ENCODE results near the gene ZNF592. TPM values are rescaled to one million over a fixed set of nuclear protein-coding genes. Genes with fewer than 3 reads are reported as not detected.
"Not testable (repeated sequence)": the region's sequence is repeated elsewhere in the genome, so short reads cannot be mapped to it uniquely, and the experiment has no call there.

Gene ZNF592
- total and polyA plus RNA-seq, 3 donors from 2014 or later, result 36.7 to 40.8 (median 39.6) TPM

DNA sequence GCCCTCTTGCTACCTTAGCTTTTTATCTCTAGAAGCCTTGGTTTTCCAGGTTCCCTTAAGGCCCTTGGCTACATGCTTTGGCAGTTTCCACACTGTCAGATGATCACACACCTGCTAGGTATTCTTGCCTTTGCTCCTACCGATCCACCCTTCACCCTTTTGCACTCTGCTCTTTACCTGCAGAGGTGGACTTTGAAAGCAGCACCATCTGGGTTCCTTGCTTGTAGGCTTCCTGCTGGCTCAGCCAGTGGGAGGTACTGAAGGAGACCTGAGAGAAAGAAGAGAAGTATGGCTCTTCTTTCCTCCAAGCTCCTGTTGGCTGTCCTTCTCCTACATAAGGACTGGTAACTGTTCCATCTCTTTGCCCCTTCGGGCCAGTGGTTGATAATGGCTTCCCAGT lies 7.3 kb upstream of the ZNF592 start:
- Histone ChIP-seq H3K27me3 (no peaks in the 10 kb centered on the region), H3K4me3 (no peak overlapping the region), H3K4me1 (no peaks in the 10 kb centered on the region), H3K36me3 (ENCODE audit: low read depth, missing control alignments) (no peaks in the 10 kb centered on the region), H3K27ac (no peak overlapping the region), H3K9me3 (no peaks in the 10 kb centered on the region)
- WGBS, 2 donors, result 75 to 78% methylated on average over 2 of the region's 2 CpGs
- intact Hi-C loops (cut with DNase I; ENCODE audit: low total_unique reads), result no loop called here
- DNase-seq, result no peak
- TF ChIP-seq, protein P1, sequence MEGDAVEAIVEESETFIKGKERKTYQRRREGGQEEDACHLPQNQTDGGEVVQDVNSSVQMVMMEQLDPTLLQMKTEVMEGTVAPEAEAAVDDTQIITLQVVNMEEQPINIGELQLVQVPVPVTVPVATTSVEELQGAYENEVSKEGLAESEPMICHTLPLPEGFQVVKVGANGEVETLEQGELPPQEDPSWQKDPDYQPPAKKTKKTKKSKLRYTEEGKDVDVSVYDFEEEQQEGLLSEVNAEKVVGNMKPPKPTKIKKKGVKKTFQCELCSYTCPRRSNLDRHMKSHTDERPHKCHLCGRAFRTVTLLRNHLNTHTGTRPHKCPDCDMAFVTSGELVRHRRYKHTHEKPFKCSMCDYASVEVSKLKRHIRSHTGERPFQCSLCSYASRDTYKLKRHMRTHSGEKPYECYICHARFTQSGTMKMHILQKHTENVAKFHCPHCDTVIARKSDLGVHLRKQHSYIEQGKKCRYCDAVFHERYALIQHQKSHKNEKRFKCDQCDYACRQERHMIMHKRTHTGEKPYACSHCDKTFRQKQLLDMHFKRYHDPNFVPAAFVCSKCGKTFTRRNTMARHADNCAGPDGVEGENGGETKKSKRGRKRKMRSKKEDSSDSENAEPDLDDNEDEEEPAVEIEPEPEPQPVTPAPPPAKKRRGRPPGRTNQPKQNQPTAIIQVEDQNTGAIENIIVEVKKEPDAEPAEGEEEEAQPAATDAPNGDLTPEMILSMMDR (IDR thresholded peaks at IDR 0.05), result no peak
- no peak for TF ChIP-seq POLR2A (IDR thresholded peaks at IDR 0.05)

DNA sequence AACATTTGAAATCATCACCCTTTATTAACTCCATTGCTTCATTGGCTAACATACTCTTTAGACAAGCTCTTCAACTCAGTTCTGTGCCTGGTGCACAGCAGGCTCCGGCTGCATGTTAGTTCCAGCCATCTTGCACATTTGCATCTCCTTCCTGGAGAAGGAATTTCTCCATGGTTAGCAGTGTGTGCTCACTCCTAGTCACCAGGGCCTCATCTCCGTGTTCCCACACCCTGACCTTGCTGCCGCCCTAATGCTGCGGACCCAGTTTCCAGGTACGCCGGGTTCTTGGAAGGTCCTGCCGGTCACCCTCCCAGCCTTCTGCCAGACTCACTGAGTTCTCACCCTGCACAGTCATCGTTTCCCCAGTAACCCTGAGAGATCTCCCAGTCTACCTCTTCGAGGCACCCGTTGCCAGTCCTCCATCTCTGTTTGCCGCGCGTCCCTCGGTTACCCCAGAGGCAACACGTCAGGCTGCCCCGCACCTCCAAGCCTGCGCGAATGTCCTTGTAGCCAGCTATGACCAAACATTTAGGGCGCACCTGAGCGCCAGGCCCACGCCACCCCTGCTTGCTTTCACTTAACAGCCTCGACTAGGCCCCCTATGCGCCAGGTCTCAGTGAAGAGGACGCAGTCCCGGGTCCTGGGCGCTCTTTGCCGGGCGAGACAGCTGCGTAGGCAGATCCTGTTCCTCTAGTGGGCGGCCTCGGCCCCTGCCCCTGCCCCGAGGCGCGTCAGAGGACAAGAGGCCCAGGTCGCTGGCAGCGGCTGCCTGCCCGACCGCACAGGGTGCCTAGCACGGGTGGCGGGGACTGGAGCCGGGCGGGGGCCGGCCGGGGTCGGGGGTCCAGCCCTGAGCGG lies 747 bp upstream of the ZNF592 start:
- Histone ChIP-seq H3K27me3 (no peaks in the 10 kb centered on the region), H3K9me3 (no peaks in the 10 kb centered on the region), H3K36me3 (ENCODE audit: low read depth, missing control alignments) (no peaks in the 10 kb centered on the region), H3K4me1 (peaks cover 16% of the 10 kb centered on the region), H3K27ac (peak overlapping the region; percentile 95 to 99), H3K4me3 (peak overlapping the region; percentile 66 to 84)
- 0 to 2% methylated on average over 21 to 35 of the region's 46 CpGs for WGBS, 2 donors
- no peak for TF ChIP-seq POLR2A (IDR thresholded peaks at IDR 0.05)
- TF ChIP-seq, protein P1 (IDR thresholded peaks at IDR 0.05), result no peak
- DNase-seq, result peak; percentile 69
- intact Hi-C loops (cut with DNase I; ENCODE audit: low total_unique reads), result no loop called here

DNA sequence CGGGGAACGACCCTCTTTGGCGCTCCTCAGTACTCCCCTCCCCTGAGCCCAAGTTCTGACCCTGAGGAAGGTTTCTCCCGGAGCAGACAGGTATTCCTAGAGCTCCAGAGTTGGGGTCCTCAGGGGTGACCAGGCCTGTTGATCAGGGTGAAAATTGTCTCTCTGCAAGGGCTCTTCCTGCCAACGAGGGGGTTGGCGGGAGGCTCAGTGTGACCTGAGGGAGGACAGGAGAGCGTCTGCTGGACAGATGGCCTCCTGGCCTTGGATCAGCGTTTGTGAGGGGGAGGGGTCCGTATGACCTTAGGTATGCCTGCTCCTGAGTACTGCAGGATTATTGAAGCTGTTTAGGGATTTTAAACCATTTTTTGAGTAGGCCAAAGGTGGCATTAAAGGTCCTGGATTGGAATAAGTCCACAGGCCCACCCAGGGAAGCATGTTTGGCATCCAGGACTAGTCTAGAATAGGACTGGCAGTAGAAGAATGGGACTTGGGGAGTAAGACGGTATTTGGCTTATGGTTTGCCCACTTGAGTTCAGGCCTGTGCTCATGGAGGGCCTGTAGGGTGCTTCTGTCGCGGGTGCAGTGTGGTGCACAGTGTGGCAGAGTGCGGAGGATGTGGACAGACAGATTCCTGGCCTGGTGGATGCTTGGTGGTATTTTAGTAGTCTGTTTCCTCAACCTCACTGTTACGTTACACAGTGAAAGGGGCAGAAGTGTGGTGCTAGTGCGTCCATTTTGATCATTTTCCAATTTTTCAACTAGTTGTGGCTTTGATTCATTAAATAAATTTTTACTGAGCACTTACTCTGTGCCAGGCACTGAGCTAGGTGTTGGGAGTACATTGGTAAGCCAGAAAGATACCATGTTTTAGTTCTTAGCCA lies 959 bp downstream of the ZNF592 start:
- TF ChIP-seq, protein P1 (IDR thresholded peaks at IDR 0.05), result peak in 1 of 3 experiments; percentile 18
- no peak for TF ChIP-seq POLR2A (IDR thresholded peaks at IDR 0.05)
- Histone ChIP-seq H3K4me3 (peak overlapping the region; percentile 75 to 84), H3K4me1 (peaks cover 16% of the 10 kb centered on the region), H3K36me3 (ENCODE audit: low read depth, missing control alignments) (no peaks in the 10 kb centered on the region), H3K27ac (peak overlapping the region; percentile 67 to 99), H3K9me3 (no peaks in the 10 kb centered on the region), H3K27me3 (no peaks in the 10 kb centered on the region)
- intact Hi-C loops (cut with DNase I; ENCODE audit: low total_unique reads), result no loop called here
- DNase-seq, result peak; percentile 67
- 7 to 12% methylated on average over 11 to 15 of the region's 15 CpGs for WGBS, 2 donors

DNA sequence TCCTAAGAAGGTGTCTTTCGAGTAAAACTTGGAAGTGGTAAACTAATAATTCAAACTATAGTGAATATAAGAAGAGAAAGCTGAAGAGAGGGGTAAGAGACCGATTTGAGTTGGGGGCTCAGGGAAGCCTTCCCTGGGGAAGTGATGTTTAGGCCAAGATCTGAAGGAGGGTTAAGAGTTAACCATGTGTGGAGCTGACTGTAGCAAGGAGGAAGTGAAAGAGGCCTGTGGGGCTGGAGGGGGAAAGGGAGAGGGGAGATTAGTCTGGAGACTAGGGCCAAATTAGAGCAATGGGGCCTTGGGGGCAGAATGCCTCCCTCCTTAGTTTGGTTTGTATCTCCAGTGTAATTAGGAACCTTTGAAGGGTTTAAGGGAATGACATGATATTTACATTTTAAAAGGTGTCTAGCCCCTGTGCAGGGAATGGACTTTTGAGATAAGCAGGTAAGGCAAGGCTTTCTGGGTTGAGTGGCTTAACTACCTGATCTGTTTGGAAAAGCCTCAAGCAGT lies 2.2 kb downstream of the ZNF592 start:
- intact Hi-C loops (cut with DNase I; ENCODE audit: low total_unique reads), result no loop called here
- TF ChIP-seq, protein P1 (IDR thresholded peaks at IDR 0.05), result no peak
- no peak for TF ChIP-seq POLR2A (IDR thresholded peaks at IDR 0.05)
- H3K4me1 ChIP-seq, result peaks cover 16% of the 10 kb centered on the region
- DNase-seq, result no peak
- H3K36me3 ChIP-seq (ENCODE audit: low read depth, missing control alignments), result no peaks in the 10 kb centered on the region
- no peak overlapping the region for H3K27ac ChIP-seq
- no peaks in the 10 kb centered on the region for H3K9me3 ChIP-seq
- H3K4me3 ChIP-seq, result no peak overlapping the region
- 29 to 35% methylated on average over 2 of the region's 2 CpGs for WGBS, 2 donors
- H3K27me3 ChIP-seq, result no peaks in the 10 kb centered on the region

DNA sequence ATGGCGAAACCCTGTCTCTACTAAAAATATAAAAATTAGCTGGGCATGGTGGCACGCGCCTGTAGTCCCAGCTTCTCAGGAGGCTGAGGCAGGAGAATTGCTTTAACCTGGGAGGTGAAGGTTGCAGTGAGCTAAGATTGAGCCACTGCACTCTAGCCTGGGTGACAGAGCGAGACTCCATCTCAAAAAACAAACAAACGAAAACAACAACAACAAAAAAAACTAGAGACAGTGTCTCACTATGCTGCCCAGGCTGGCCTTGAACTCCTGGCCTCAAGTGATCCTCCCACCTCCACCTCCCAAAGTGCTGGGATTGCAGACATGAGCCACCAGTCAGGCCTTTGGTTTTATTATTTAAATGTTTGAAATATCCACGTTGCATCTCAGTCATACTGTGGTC lies 3.3 kb downstream of the ZNF592 start:
- H3K36me3 ChIP-seq (ENCODE audit: low read depth, missing control alignments); intact Hi-C loops (cut with DNase I; ENCODE audit: low total_unique reads); H3K4me3 ChIP-seq; H3K27ac ChIP-seq; H3K9me3 ChIP-seq; H3K27me3 ChIP-seq; DNase-seq: not testable (repeated sequence)
- peaks cover 16% of the 10 kb centered on the region for H3K4me1 ChIP-seq
- WGBS, 2 donors, result 74% methylated on average over 6 of the region's 6 CpGs

Measured in testis (tissue), 3 donors.